Vagina (tissue), 2 donors: Measurements from ENCODE around the gene NUP54.

Experiments used
- POLR2A ChIP-seq, 2 donors: fragments of 450-650 bp; IDR thresholded peaks; one replicate each; pipeline ENCODE4 v1.6.1; 2017; ENCODE audit warnings: antibody characterized with exemption in 2 of 2, mild to moderate bottlenecking in 2 of 2, moderate library complexity in 2 of 2
- POLR2AphosphoS5 ChIP-seq, 2 donors: sonication (generic); formaldehyde crosslinking; IDR thresholded peaks; one replicate each; pipeline ENCODE4 v1.9.0; 2017; ENCODE audit warnings: antibody characterized with exemption in 2 of 2, mild to moderate bottlenecking in 2 of 2, low read depth in 1 of 2; ENCODE audit not compliant: insufficient read depth in 1 of 2
- TF ChIP-seq, protein P1 (sequence below), 3 experiments: fragments of 450-650 bp in 2 of 3; fragments of 200-600 bp in 1 of 3; sonication (generic) in 1 of 3; IDR thresholded peaks; one replicate each; pipeline ENCODE4 v1.5.1; 2017 to 2019; ENCODE audit warnings: antibody characterized with exemption in 3 of 3, mild to moderate bottlenecking in 2 of 3, moderate library complexity in 2 of 3

GRCh38 chr4:76197031-76197743, 49.0 kb upstream of the NUP54 start:
- no peak for TF ChIP-seq POLR2A (IDR thresholded peaks at IDR 0.05)
- no peak for TF ChIP-seq POLR2AphosphoS5 (IDR thresholded peaks at IDR 0.05; ENCODE audit: insufficient read depth in 1 of 2, low read depth in 1 of 2)
- TF ChIP-seq, protein P1, sequence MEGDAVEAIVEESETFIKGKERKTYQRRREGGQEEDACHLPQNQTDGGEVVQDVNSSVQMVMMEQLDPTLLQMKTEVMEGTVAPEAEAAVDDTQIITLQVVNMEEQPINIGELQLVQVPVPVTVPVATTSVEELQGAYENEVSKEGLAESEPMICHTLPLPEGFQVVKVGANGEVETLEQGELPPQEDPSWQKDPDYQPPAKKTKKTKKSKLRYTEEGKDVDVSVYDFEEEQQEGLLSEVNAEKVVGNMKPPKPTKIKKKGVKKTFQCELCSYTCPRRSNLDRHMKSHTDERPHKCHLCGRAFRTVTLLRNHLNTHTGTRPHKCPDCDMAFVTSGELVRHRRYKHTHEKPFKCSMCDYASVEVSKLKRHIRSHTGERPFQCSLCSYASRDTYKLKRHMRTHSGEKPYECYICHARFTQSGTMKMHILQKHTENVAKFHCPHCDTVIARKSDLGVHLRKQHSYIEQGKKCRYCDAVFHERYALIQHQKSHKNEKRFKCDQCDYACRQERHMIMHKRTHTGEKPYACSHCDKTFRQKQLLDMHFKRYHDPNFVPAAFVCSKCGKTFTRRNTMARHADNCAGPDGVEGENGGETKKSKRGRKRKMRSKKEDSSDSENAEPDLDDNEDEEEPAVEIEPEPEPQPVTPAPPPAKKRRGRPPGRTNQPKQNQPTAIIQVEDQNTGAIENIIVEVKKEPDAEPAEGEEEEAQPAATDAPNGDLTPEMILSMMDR (IDR thresholded peaks at IDR 0.05): no peak
